HuH-7.5 (cell line): Measurements from ENCODE around the gene IL6ST.

ENCODE experiments used
- DNase-seq: peaks from one replicate; pipeline ENCODE4 v3.0.0; 2011; ENCODE audit warnings: low spot score

Gene IL6ST

GRCh38 chr5:55919625-55920024 lies 75.1 kb downstream of the IL6ST start:
- no peak for DNase-seq

GRCh38 chr5:55918087-55919035 lies 76.4 kb downstream of the IL6ST start:
- no peak for DNase-seq

- DNase-seq: no peak
Observed at GRCh38 chr5:55917402-55918086, 77.2 kb downstream of the IL6ST start.

GRCh38 chr5:55916986-55917385 lies 77.8 kb downstream of the IL6ST start:
- DNase-seq: no peak

DNA sequence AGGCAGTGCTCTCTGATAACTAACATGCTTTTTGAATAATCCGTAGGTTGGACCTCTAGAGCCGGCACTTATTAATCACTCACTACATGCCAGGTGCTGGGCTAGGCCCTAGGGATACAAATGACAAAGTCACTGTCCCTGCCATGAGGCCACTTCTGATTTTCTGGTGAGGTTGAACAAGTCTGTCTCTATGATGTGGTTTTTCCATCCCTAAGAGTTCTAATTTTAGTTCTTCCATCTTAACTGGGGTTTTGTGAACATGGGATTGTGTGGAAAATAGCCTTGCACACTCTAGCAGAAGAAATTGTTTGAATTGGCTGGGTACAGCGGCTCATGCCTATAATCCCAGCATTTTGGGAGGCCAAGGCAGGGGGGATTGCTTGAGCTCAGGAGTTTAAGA lies 79.0 kb downstream of the IL6ST start:
- DNase-seq: no peak

DNA sequence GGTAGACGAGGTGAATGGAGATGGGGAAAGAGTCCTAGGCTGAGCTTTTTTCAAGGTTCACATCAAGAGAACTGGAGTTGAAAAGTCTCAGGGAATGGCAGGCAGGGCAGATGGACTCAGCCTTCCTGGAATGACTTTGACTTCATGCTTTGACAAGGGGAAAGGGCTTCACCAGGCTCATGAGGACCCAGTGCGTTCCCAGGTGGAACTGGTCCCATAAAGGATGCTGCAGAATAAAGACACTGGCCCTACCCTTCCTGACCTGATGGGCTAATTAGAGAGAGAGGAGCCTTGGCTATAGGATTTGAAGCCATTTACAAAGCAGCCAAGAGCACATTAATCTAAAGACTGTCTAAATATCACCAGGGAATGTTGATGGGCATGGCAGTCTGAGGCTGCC lies 79.8 kb downstream of the IL6ST start:
- no peak for DNase-seq

- DNase-seq: no peak
Observed at GRCh38 chr5:55913466-55914413, 81.0 kb downstream of the IL6ST start.

GRCh38 chr5:55911784-55912653 lies 82.7 kb downstream of the IL6ST start:
- no peak for DNase-seq

DNA sequence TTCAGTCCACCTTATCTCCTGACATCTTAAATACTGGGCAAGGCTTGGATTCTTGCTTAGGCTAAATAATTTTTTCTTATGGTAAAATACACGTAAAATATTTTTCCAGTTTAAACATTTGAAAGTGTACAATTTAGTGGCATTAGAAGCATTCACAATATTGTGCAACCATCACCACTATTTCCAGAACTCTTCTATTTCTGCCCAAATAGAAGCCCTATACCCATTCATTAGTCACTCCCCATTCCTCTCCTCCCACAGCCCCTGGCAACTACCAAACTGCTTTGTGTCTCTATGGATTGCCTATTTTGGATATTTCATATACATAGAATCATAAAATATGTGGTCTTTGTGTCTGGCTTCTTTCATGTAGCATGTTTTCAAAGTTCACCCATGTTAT lies 86.0 kb downstream of the IL6ST start:
- DNase-seq: no peak

- DNase-seq: no peak
Observed at GRCh38 chr5:55907927-55908326, 86.8 kb downstream of the IL6ST start.

DNA sequence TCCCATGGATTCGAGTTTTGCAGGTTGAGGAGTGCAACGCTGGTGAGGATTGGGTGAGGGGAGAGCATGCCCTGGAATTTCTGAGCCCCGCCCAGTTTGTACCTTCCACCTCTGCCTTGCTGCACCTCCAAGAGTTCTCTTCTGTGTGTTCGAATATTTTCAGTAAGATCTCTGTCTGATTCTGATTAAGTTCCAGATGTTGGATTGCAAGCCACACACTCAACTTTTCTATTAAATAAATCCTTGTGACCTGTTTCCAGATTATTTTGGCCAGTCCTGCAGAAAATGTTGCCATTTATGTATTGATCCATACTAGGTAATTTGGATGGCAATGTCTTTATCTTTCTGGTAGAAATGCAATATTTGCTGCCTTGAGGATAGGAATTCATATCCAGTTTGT lies 89.5 kb downstream of the IL6ST start:
- no peak for DNase-seq

- no peak for DNase-seq
Observed at GRCh38 chr5:55904152-55904551, 90.6 kb downstream of the IL6ST start.

DNA sequence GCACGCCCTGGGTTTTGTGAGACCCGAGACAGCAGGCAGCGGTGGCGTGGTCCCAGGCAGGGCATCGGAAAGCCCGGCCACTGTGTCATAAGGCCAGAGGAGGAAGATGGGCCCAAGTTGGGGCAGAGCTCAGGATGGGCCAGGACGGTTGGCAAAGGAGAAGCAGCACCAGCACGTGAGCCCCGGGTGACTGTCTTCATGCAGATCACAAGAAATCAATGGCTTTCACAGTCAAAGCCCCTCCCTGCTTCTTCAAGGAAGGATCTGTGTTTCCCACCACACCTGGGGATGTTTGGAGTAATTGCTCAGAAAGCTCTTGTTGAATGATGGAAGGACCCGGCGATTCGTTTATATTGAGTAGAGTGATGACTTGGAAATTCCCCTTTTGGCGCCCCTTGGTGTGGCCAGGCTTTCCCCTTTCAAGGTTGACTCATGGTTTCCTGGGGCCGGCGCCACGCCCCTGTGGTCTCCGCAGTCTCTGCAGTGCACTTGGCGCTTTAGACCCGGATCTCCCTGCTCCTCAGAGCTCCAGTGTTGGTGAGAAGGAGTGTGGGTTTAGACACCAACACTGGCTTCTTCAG lies 91.6 kb downstream of the IL6ST start:
- DNase-seq: no peak

DNA sequence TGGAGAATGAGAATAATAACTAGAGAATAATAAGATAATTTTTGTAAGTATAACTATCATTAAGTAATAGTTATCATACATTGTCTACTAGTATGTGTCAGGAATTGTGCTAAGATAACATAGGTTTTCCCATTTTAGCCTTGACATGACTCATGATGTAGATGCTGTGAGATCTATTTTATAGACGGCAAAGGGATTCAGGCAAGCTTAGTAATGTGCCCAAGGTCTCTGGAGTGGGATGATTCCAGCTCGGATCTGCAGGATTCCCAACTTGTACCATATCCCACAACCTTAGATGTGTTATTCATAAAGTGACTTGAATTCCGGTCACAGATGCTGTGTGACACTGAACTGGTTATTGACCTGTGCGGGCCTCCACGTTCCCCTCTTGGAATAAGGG lies 92.1 kb downstream of the IL6ST start:
- no peak for DNase-seq

- DNase-seq: no peak
Observed at GRCh38 chr5:55900776-55901175, 94.0 kb downstream of the IL6ST start.

GRCh38 chr5:55900068-55900467 lies 94.7 kb downstream of the IL6ST start:
- no peak for DNase-seq

GRCh38 chr5:55899344-55899743 lies 95.4 kb downstream of the IL6ST start:
- no peak for DNase-seq

DNA sequence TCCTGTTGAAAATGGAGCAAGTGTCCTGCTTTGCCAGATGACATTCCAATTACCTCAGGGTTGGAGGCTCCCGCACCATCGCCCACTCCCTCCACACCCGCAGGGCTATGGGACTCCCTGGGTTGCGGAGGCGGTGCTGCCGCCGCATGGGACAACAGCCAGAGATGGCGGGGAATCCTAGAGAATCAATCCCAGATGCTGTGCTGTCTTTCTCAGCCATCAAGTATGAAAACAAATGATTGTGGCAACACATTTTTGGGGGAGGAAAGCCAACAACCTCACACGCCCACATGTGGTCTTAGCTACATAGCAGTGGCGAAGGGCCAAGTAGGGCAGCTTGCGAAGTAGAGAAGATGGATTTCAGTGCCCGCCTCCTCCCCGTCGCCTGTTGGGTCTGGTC lies 96.9 kb downstream of the IL6ST start:
- DNase-seq: no peak

GRCh38 chr5:55897206-55897894 lies 97.4 kb downstream of the IL6ST start:
- DNase-seq: no peak

DNA sequence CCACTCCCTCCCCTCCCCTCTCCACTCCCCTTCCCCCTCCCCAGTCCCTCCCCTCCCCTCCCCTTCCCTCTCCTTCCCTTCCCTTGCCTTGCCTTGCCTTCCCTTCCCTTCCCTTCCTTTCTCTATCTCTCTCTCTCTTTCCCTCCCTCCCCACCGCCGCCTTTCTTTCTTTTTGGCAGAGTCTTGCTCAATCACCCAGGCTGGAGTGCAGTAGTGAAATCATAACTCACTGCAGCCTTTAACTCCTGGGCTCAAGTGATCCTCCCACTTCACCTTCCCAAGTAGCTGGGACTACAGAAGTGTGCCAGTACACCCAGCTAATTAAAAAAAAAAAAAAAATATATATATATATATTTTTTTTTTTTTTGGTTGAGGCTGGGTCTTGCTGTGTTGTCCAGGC lies 98.1 kb downstream of the IL6ST start:
- DNase-seq: no peak
